ENCODE results near the gene YPEL2.

Gene YPEL2

DNA sequence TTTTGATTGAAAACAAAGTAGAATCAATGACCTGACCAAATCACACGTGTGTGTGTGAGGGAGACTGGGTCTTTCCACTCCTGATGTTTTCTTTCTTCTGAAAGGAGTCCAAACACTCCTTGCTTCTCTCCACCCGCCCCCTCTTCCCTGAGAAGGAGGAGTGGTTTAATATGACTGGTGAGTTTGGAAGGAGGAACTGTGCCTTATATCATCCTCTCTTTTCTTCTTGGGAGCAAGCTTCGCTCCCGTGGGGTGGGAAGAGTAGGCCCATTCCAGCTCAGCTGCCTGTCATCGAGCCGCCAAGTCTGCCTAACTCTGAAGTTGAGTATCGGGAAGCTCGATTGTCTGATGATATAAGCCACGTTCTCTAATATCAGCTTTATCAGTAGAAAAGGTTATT is 96.5 kb downstream of the YPEL2 start:
- CTCF ChIA-PET: interaction anchor here (0.8 to 1.5 kb wide), 3 partner anchors 99 to 391 kb away, joined by 3 to 4 read pairs (median 4); no protein-coding TSS in a partner anchor
- WGBS (ENCODE audit: insufficient coverage): 100% methylated on average over 5 of the region's 9 CpGs
- H3K4me3 ChIP-seq (ENCODE audit: control insufficient read depth in 1 of 7, extremely low read depth in 1 of 7, insufficient read depth in 4 of 7, low read depth in 2 of 7, low read length in 6 of 7): no peak overlapping the region
- H3K27ac ChIP-seq (ENCODE audit: insufficient read depth in 1 of 2, low read depth in 1 of 2, low read length in 2 of 2, poor library complexity in 1 of 2, severe bottlenecking in 2 of 2): no peak overlapping the region
- POLR2A ChIA-PET: no interaction called here
- no peak for DNase-seq
- peaks cover 0 to 5% (median 0%) of the 10 kb centered on the region in 5 experiments for H3K9me3 ChIP-seq (ENCODE audit: control extremely low read depth in 1 of 5, control insufficient read depth in 4 of 5, insufficient read depth in 2 of 5, low read depth in 1 of 5, low read length in 4 of 5)
- no peaks in the 10 kb centered on the region for H3K27me3 ChIP-seq (replicated peaks in 2 of 5; ENCODE audit: control insufficient read depth in 4 of 5, insufficient read depth in 5 of 5, low read length in 4 of 5)
- H3K4me1 ChIP-seq (ENCODE audit: control extremely low read depth in 1 of 4, control insufficient read depth in 4 of 4, insufficient read depth in 4 of 4, low read length in 3 of 4): peaks cover 0 to 17% (median 1%) of the 10 kb centered on the region in 4 experiments
- no peaks in the 10 kb centered on the region for H3K36me3 ChIP-seq (ENCODE audit: control insufficient read depth in 4 of 4, insufficient read depth in 4 of 4, low read length in 3 of 4)

DNA sequence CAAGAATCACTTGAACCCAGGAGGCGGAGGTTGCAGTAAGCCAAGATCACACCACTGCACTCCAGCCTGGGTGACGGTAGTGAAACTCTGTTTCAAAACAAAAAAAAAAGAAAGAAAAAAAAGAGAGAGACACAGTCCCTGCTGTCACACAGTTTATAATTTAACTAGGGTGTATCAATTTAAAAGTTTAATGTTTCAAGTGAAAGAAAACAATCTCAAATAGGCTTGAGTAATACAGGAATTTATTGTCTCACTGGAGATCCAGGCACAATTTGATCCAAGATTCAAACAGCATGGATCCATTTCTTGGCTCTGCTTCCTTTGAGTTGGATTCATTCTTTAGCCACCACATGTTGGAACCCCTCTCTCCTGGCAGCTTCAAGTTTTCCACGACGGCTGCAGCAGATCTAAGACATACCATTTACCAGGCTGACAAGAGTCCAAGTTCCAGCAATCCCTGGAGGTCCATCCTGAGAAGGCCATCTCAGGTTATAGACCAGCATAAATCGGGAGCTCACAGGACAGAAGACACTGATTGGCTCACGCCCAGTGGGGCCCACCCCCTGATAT is 97.5 kb downstream of the YPEL2 start:
- no peaks in the 10 kb centered on the region for H3K36me3 ChIP-seq (ENCODE audit: control insufficient read depth in 4 of 4, insufficient read depth in 4 of 4, low read length in 3 of 4)
- CTCF ChIA-PET: no interaction called here
- peaks cover 0 to 5% (median 0%) of the 10 kb centered on the region in 5 experiments for H3K9me3 ChIP-seq (ENCODE audit: control extremely low read depth in 1 of 5, control insufficient read depth in 4 of 5, insufficient read depth in 2 of 5, low read depth in 1 of 5, low read length in 4 of 5)
- POLR2A ChIA-PET: no interaction called here
- H3K27me3 ChIP-seq (replicated peaks in 2 of 5; ENCODE audit: control insufficient read depth in 4 of 5, insufficient read depth in 5 of 5, low read length in 4 of 5): no peaks in the 10 kb centered on the region
- H3K4me3 ChIP-seq (ENCODE audit: control insufficient read depth in 1 of 7, extremely low read depth in 1 of 7, insufficient read depth in 4 of 7, low read depth in 2 of 7, low read length in 6 of 7): no peak overlapping the region
- no peak for DNase-seq
- peaks cover 0 to 12% (median 0%) of the 10 kb centered on the region in 4 experiments for H3K4me1 ChIP-seq (ENCODE audit: control extremely low read depth in 1 of 4, control insufficient read depth in 4 of 4, insufficient read depth in 4 of 4, low read length in 3 of 4)
- no peak overlapping the region for H3K27ac ChIP-seq (ENCODE audit: insufficient read depth in 1 of 2, low read depth in 1 of 2, low read length in 2 of 2, poor library complexity in 1 of 2, severe bottlenecking in 2 of 2)
- 100% methylated on average over 3 of the region's 6 CpGs for WGBS (ENCODE audit: insufficient coverage)

DNA sequence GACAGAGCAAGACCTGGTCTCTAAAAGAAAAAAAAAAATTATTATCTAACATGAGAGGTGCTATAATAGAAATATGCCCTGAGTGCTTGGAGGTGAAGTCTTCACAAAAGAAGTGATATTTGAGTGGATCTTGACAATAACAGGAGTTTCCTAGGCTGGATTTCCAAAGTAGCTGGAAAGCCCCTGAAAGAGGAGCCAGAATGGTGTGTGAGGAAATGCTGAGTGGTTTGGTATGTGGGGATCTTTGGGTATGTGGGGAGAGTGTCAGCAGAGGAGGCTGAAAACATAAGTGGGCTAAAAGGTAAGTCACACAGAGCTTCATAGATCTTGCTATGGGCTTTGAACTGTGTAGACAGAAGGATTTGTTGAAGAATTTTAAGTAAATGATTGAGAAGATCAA is 100.1 kb downstream of the YPEL2 start:
- ChIA-PET POLR2A (no interaction called here), CTCF (interaction anchor here (1.2 to 1.9 kb wide), 3 partner anchors 9 to 102 kb away, joined by 3 to 6 read pairs (median 3); no protein-coding TSS in a partner anchor)
- no peak for DNase-seq
- Histone ChIP-seq H3K36me3 (ENCODE audit: control insufficient read depth in 4 of 4, insufficient read depth in 4 of 4, low read length in 3 of 4) (no peaks in the 10 kb centered on the region), H3K4me1 (ENCODE audit: control extremely low read depth in 1 of 4, control insufficient read depth in 4 of 4, insufficient read depth in 4 of 4, low read length in 3 of 4) (no peaks in the 10 kb centered on the region), H3K27me3 (replicated peaks in 2 of 5; ENCODE audit: control insufficient read depth in 4 of 5, insufficient read depth in 5 of 5, low read length in 4 of 5) (peaks cover 0 to 3% (median 0%) of the 10 kb centered on the region in 5 experiments), H3K9me3 (ENCODE audit: control extremely low read depth in 1 of 5, control insufficient read depth in 4 of 5, insufficient read depth in 2 of 5, low read depth in 1 of 5, low read length in 4 of 5) (peaks cover 0 to 5% (median 0%) of the 10 kb centered on the region in 5 experiments), H3K27ac (ENCODE audit: insufficient read depth in 1 of 2, low read depth in 1 of 2, low read length in 2 of 2, poor library complexity in 1 of 2, severe bottlenecking in 2 of 2) (no peak overlapping the region), H3K4me3 (ENCODE audit: control insufficient read depth in 1 of 7, extremely low read depth in 1 of 7, insufficient read depth in 4 of 7, low read depth in 2 of 7, low read length in 6 of 7) (no peak overlapping the region)

DNA sequence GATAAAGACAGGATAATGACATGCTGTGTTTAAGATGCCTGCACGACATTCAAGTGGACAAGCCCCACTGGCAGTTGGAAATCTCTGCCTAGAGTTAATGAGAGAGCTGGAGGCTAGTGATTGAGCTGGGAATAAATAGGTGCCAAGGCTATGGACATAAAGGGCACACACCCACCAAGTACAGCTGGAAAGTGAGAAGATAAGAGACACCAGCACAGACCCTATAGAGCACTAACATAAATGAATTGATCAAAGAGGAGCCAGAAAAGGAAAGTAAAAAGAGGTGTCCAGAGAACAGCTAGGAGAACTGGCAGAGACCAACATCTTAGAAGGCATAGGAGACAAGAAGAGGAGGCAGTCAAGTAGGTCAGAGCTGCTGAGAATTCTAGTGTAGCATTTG is 101.2 kb downstream of the YPEL2 start:
- peaks cover 0 to 3% (median 0%) of the 10 kb centered on the region in 5 experiments for H3K27me3 ChIP-seq (replicated peaks in 2 of 5; ENCODE audit: control insufficient read depth in 4 of 5, insufficient read depth in 5 of 5, low read length in 4 of 5)
- no peak overlapping the region for H3K27ac ChIP-seq (ENCODE audit: insufficient read depth in 1 of 2, low read depth in 1 of 2, low read length in 2 of 2, poor library complexity in 1 of 2, severe bottlenecking in 2 of 2)
- H3K4me1 ChIP-seq (ENCODE audit: control extremely low read depth in 1 of 4, control insufficient read depth in 4 of 4, insufficient read depth in 4 of 4, low read length in 3 of 4): peaks cover 0 to 9% (median 8%) of the 10 kb centered on the region in 4 experiments
- no peaks in the 10 kb centered on the region for H3K36me3 ChIP-seq (ENCODE audit: control insufficient read depth in 4 of 4, insufficient read depth in 4 of 4, low read length in 3 of 4)
- ChIA-PET CTCF (interaction anchor here (1.0 kb wide), 1 partner anchor 103 kb away, joined by 4 read pairs; no protein-coding TSS in a partner anchor), POLR2A (no interaction called here)
- peaks cover 0 to 5% (median 0%) of the 10 kb centered on the region in 5 experiments for H3K9me3 ChIP-seq (ENCODE audit: control extremely low read depth in 1 of 5, control insufficient read depth in 4 of 5, insufficient read depth in 2 of 5, low read depth in 1 of 5, low read length in 4 of 5)
- H3K4me3 ChIP-seq (ENCODE audit: control insufficient read depth in 1 of 7, extremely low read depth in 1 of 7, insufficient read depth in 4 of 7, low read depth in 2 of 7, low read length in 6 of 7): no peak overlapping the region
- no peak for DNase-seq
- WGBS (ENCODE audit: insufficient coverage): 92% methylated on average over 1 of the region's 1 CpG

DNA sequence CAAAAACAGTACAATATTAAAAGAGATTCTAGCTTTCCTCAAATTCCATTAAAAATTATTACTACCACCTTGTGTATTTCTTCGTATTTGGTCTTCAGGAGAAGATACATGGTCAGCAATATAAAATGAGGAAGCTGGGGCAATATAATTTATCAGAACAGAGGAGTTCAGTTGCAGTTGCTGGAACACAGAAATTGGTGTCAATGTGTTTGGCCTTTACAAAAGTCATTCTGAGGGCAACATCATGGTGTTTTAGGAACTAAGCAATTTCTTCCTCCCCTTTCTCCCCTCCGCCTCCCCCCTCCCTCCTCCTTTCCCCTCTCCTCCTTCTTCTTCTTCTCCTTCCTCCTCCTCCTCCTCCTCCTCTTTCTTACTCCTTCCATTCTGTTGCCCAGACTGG is 102.1 kb downstream of the YPEL2 start:
- WGBS (ENCODE audit: insufficient coverage): 56% methylated on average over 1 of the region's 2 CpGs
- peaks cover 0 to 5% (median 0%) of the 10 kb centered on the region in 5 experiments for H3K9me3 ChIP-seq (ENCODE audit: control extremely low read depth in 1 of 5, control insufficient read depth in 4 of 5, insufficient read depth in 2 of 5, low read depth in 1 of 5, low read length in 4 of 5)
- ChIA-PET CTCF (interaction anchor here (1.0 kb wide), 1 partner anchor 104 kb away, joined by 4 read pairs; no protein-coding TSS in a partner anchor), POLR2A (no interaction called here)
- H3K4me3 ChIP-seq (ENCODE audit: control insufficient read depth in 1 of 7, extremely low read depth in 1 of 7, insufficient read depth in 4 of 7, low read depth in 2 of 7, low read length in 6 of 7): no peak overlapping the region
- peaks cover 0 to 3% (median 0%) of the 10 kb centered on the region in 5 experiments for H3K27me3 ChIP-seq (replicated peaks in 2 of 5; ENCODE audit: control insufficient read depth in 4 of 5, insufficient read depth in 5 of 5, low read length in 4 of 5)
- H3K36me3 ChIP-seq (ENCODE audit: control insufficient read depth in 4 of 4, insufficient read depth in 4 of 4, low read length in 3 of 4): no peaks in the 10 kb centered on the region
- no peak for DNase-seq
- peaks cover 5 to 18% (median 16%) of the 10 kb centered on the region in 4 experiments for H3K4me1 ChIP-seq (ENCODE audit: control extremely low read depth in 1 of 4, control insufficient read depth in 4 of 4, insufficient read depth in 4 of 4, low read length in 3 of 4)
- no peak overlapping the region for H3K27ac ChIP-seq (ENCODE audit: insufficient read depth in 1 of 2, low read depth in 1 of 2, low read length in 2 of 2, poor library complexity in 1 of 2, severe bottlenecking in 2 of 2)

DNA sequence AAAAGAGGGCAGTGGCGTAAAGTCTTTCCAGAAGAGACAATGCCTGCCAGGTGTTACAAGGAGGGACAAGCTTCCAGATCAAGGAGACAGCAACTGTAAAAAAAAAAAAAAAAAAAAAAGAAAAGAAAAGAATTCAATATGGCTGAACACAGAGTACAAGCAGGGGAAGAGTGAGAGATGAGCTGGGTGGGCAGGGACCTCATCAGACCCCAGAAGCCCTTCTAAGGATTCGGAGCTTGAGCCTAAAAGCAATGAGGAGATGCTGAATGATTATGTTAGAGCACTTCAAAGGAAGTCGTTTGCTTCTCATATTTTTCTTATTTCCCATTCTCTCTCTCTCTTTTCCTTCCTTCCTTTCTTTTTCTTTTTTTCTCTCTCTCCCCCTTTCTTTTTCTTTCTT is 103.0 kb downstream of the YPEL2 start:
- Histone ChIP-seq H3K36me3 (ENCODE audit: control insufficient read depth in 4 of 4, insufficient read depth in 4 of 4, low read length in 3 of 4) (no peaks in the 10 kb centered on the region), H3K4me1 (ENCODE audit: control extremely low read depth in 1 of 4, control insufficient read depth in 4 of 4, insufficient read depth in 4 of 4, low read length in 3 of 4) (peaks cover 7 to 23% (median 17%) of the 10 kb centered on the region in 4 experiments), H3K4me3 (ENCODE audit: control insufficient read depth in 1 of 7, extremely low read depth in 1 of 7, insufficient read depth in 4 of 7, low read depth in 2 of 7, low read length in 6 of 7) (no peak overlapping the region), H3K27me3 (replicated peaks in 2 of 5; ENCODE audit: control insufficient read depth in 4 of 5, insufficient read depth in 5 of 5, low read length in 4 of 5) (peaks cover 0 to 3% (median 0%) of the 10 kb centered on the region in 5 experiments), H3K27ac (ENCODE audit: insufficient read depth in 1 of 2, low read depth in 1 of 2, low read length in 2 of 2, poor library complexity in 1 of 2, severe bottlenecking in 2 of 2) (no peak overlapping the region), H3K9me3 (ENCODE audit: control extremely low read depth in 1 of 5, control insufficient read depth in 4 of 5, insufficient read depth in 2 of 5, low read depth in 1 of 5, low read length in 4 of 5) (peaks cover 0 to 5% (median 0%) of the 10 kb centered on the region in 5 experiments)
- no peak for DNase-seq
- 91% methylated on average over 1 of the region's 3 CpGs for WGBS (ENCODE audit: insufficient coverage)
- ChIA-PET POLR2A (no interaction called here), CTCF (interaction anchor here (1.0 kb wide), 1 partner anchor 102 kb away, joined by 3 read pairs; no protein-coding TSS in a partner anchor)

DNA sequence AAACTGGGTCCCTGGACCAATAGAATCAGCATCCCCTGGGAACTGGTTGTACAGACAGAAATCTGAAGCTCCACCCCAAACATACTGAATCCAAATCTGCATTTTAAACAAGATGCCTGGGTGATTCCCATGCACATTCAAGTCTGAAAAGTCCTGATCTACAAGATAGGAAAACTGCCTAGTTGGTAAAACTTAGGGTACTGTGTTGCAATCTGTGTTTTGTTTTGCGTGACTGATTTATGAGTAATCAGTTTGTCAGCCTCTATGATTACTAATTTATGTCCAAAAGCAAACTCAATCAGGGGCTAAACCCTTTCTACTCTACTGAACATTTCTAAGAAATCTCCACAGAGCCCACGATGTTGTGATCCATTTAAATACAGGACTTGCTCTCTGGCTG is 103.8 kb downstream of the YPEL2 start:
- peaks cover 0 to 3% (median 0%) of the 10 kb centered on the region in 5 experiments for H3K27me3 ChIP-seq (replicated peaks in 2 of 5; ENCODE audit: control insufficient read depth in 4 of 5, insufficient read depth in 5 of 5, low read length in 4 of 5)
- CTCF ChIA-PET: interaction anchor here (1.0 to 10.3 kb wide), 3 partner anchors 102 to 120 kb away, joined by 3 to 128 read pairs (median 68); partner anchors contain the start of gene YPEL2
- no peak overlapping the region for H3K4me3 ChIP-seq (ENCODE audit: control insufficient read depth in 1 of 7, extremely low read depth in 1 of 7, insufficient read depth in 4 of 7, low read depth in 2 of 7, low read length in 6 of 7)
- WGBS (ENCODE audit: insufficient coverage): no CpG with 5 or more reads among the region's 2 CpGs
- POLR2A ChIA-PET: no interaction called here
- no peak overlapping the region for H3K27ac ChIP-seq (ENCODE audit: insufficient read depth in 1 of 2, low read depth in 1 of 2, low read length in 2 of 2, poor library complexity in 1 of 2, severe bottlenecking in 2 of 2)
- no peaks in the 10 kb centered on the region for H3K36me3 ChIP-seq (ENCODE audit: control insufficient read depth in 4 of 4, insufficient read depth in 4 of 4, low read length in 3 of 4)
- H3K4me1 ChIP-seq (ENCODE audit: control extremely low read depth in 1 of 4, control insufficient read depth in 4 of 4, insufficient read depth in 4 of 4, low read length in 3 of 4): peaks cover 7 to 31% (median 20%) of the 10 kb centered on the region in 4 experiments
- DNase-seq: no peak
- H3K9me3 ChIP-seq (ENCODE audit: control extremely low read depth in 1 of 5, control insufficient read depth in 4 of 5, insufficient read depth in 2 of 5, low read depth in 1 of 5, low read length in 4 of 5): peaks cover 0 to 5% (median 0%) of the 10 kb centered on the region in 5 experiments
